ENCODE data around the gene TNFRSF25. TPM values are rescaled to one million over a fixed set of nuclear protein-coding genes. Genes with fewer than 3 reads are reported as not detected.

Gene TNFRSF25
- total and polyA plus RNA-seq, 10 of the 15 experiments (the other 5 are each of a cell fraction or from before 2014, with no cell fraction given): 0.23 to 8.6 (median 0.46) TPM; not detected in 5

GRCh38 chr1:6497867-6498575, 32.0 kb upstream of the TNFRSF25 start:
- H3K27me3 ChIP-seq (replicated peaks in 1 of 2; ENCODE audit: control insufficient read depth in 2 of 2, insufficient read depth in 2 of 2, low read length in 1 of 2): peaks cover 4 to 8% of the 10 kb centered on the region in 2 experiments
- peak overlapping the region; percentile 74; the same call in 1 of the 2 replicates for H3K4me2 ChIP-seq (ENCODE audit: control insufficient read depth, insufficient read depth)
- no peak overlapping the region for H3K4me3 ChIP-seq
- FAIRE-seq (no peak), ATAC-seq (no peak), DNase-seq (ENCODE audit: low read depth, low spot score) (no peak)
- H3K4me1 ChIP-seq (ENCODE audit: control insufficient read depth, insufficient read depth, low read length): no peaks in the 10 kb centered on the region
- CTCF ChIA-PET: interaction anchor here (1.2 to 1.8 kb wide), 3 partner anchors 25 to 149 kb away, joined by 3 to 5 read pairs (median 4); no protein-coding TSS in a partner anchor
- H2AFZ ChIP-seq (ENCODE audit: control insufficient read depth, low read depth, low read length): no peak overlapping the region
- SMC1A ChIA-PET (ENCODE audit: uncharacterized antibody, unreplicated experiment): no interaction called here
- no peak overlapping the region for H3K27ac ChIP-seq (ENCODE audit: control insufficient read depth, insufficient read depth)
- in situ Hi-C loops (cut with MboI) (loop anchor here (25.0 kb wide), 1 partner anchor 714 kb away; no protein-coding TSS in a partner anchor), intact Hi-C loops (cut with micrococcal nuclease; ENCODE audit: unreplicated experiment) (no loop called here)
- H3K9ac ChIP-seq (ENCODE audit: control insufficient read depth, insufficient read depth, low read length): no peak overlapping the region
- RAD21 ChIA-PET (ENCODE audit: unreplicated experiment): no interaction called here
- no TSS peak for BruUV-seq (replicated peaks)
- POLR2A ChIA-PET: no interaction called here
- H4K20me1 ChIP-seq (ENCODE audit: control insufficient read depth, insufficient read depth): no peaks in the 10 kb centered on the region
- WGBS (ENCODE audit: insufficient coverage, insufficient replicate concordance, low lambda C conversion rate, missing lambda C conversion rate): 37% methylated on average over 13 of the region's 20 CpGs
- no peaks in the 10 kb centered on the region for H3K36me3 ChIP-seq (ENCODE audit: control insufficient read depth in 2 of 2, insufficient read depth in 2 of 2, low read length in 1 of 2)
- TF ChIP-seq CEBPB (IDR thresholded peaks at IDR 0.05; ENCODE audit: borderline replicate concordance in 1 of 2, low read depth in 2 of 2, low read length in 2 of 2) (no peak), POLR2AphosphoS5 (IDR thresholded peaks at IDR 0.05; ENCODE audit: low read length) (no peak), FOXM1 (IDR thresholded peaks at IDR 0.05; ENCODE audit: low read depth, low read length) (no peak), ZNF384 (IDR thresholded peaks at IDR 0.05; ENCODE audit: borderline replicate concordance, low read depth, low read length) (no peak), RELA (IDR thresholded peaks at IDR 0.05; ENCODE audit: borderline replicate concordance, partially characterized antibody) (no peak), EED (IDR thresholded peaks at IDR 0.05; ENCODE audit: low read depth) (no peak), KAT2A (conservative IDR thresholded peaks at IDR 0.05; ENCODE audit: control insufficient read depth, low read depth, low read length) (no peak), YBX1 (IDR thresholded peaks at IDR 0.05) (no peak), MEF2A (IDR thresholded peaks at IDR 0.05; ENCODE audit: insufficient read depth, low read depth, low read length) (no peak), RAD21 (IDR thresholded peaks at IDR 0.05; ENCODE audit: insufficient read depth, low read depth, low read length) (no peak), BACH1 (IDR thresholded peaks at IDR 0.05; ENCODE audit: borderline replicate concordance) (no peak), E2F8 (IDR thresholded peaks at IDR 0.05; ENCODE audit: low read depth, partially characterized antibody) (no peak)
- H3K9me3 ChIP-seq (replicated peaks; ENCODE audit: control insufficient read depth, insufficient read depth, low read length): no peaks in the 10 kb centered on the region
- H3K79me2 ChIP-seq (ENCODE audit: control insufficient read depth, insufficient read depth, low read length): no peaks in the 10 kb centered on the region
